ENCODE results near the gene CASTOR1.

DNA sequence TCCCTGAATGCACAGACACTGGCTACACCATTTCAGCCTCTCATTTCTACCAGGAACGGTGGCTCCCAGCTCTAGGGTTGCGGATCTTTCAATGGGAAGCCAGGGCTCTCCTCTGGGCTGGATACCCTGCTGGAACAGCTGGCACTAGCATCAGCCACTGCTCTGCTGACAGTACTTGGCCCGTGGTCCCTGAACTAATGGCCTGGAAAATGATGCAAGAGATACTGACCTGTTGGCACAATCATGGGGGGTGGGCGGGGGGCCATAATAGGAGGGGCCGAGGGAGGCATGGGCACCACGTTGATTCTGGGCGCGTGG is 48.1 kb upstream of the CASTOR1 start:
- TF ChIP-seq, protein P1, sequence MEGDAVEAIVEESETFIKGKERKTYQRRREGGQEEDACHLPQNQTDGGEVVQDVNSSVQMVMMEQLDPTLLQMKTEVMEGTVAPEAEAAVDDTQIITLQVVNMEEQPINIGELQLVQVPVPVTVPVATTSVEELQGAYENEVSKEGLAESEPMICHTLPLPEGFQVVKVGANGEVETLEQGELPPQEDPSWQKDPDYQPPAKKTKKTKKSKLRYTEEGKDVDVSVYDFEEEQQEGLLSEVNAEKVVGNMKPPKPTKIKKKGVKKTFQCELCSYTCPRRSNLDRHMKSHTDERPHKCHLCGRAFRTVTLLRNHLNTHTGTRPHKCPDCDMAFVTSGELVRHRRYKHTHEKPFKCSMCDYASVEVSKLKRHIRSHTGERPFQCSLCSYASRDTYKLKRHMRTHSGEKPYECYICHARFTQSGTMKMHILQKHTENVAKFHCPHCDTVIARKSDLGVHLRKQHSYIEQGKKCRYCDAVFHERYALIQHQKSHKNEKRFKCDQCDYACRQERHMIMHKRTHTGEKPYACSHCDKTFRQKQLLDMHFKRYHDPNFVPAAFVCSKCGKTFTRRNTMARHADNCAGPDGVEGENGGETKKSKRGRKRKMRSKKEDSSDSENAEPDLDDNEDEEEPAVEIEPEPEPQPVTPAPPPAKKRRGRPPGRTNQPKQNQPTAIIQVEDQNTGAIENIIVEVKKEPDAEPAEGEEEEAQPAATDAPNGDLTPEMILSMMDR (conservative IDR thresholded peaks at IDR 0.05 in 1 of 2, IDR thresholded peaks at IDR 0.05 in 1 of 2; ENCODE audit: extremely low read depth in 1 of 2, insufficient read depth in 1 of 2, low read depth in 1 of 2, low read length in 2 of 2): no peak
- TF ChIP-seq EZH2 (IDR thresholded peaks at IDR 0.05; ENCODE audit: borderline replicate concordance, low read length): no peak
